Adrenal gland (tissue), 12 donors: ENCODE results near the gene SMIM28. TPM values are rescaled to one million over a fixed set of nuclear protein-coding genes. Genes with fewer than 3 reads are reported as not detected.

Experiments used
- DNase-seq, 7 donors: peaks; one replicate each; pipeline ENCODE4 v3.0.0-alpha.2; 2019 to 2020
- H3K27ac ChIP-seq, 5 donors: fragments of 200-600 bp; sonication (generic) in 4 of 5; 1 replicate in 3 of 5; 2 replicates in 2 of 5; pipeline versions ENCODE4 v1.5.1 to v1.8.0; 2016 to 2020; ENCODE audit warnings: mild to moderate bottlenecking in 1 of 5
- H3K27me3 ChIP-seq: fragments of 200-600 bp; 2 replicates; pipeline ENCODE4 v1.8.0; 2021
- H3K36me3 ChIP-seq, 2 donors: fragments of 200-600 bp; replicated peaks in 1 of 2; 1 replicate in 1 of 2; 2 replicates in 1 of 2; pipeline versions ENCODE4 v1.5.1 to v1.8.0; 2018 to 2022
- H3K4me1 ChIP-seq, 2 donors: fragments of 200-600 bp; replicated peaks in 1 of 2; 1 replicate in 1 of 2; 2 replicates in 1 of 2; pipeline versions ENCODE4 v1.5.1 to v1.8.0; 2018 to 2021
- H3K4me3 ChIP-seq, 4 donors: fragments of 200-600 bp; sonication (generic) in 3 of 4; one replicate each; pipeline ENCODE4 v1.5.1; 2016 to 2018
- H3K9me3 ChIP-seq, 3 donors: fragments of 200-600 bp; sonication (generic) in 1 of 3; replicated peaks in 1 of 3; 1 replicate in 2 of 3; 2 replicates in 1 of 3; pipeline versions ENCODE4 v1.5.1 to v1.8.0; 2016 to 2021
- POLR2A ChIP-seq, 2 donors: fragments of 450-650 bp; IDR thresholded peaks; one replicate each; pipeline ENCODE4 v1.6.1; 2017; ENCODE audit warnings: antibody characterized with exemption in 2 of 2, mild to moderate bottlenecking in 2 of 2, moderate library complexity in 1 of 2
- WGBS, 4 donors: extraction: QIAGEN DNeasy Blood & Tissue Kit in 2 of 4; methylation state at CpG; one replicate each; pipeline versions ENCODE4 v1.1.5 to v1.1.7; 2013 to 2017; 5-methylcytosine and 5-hydroxymethylcytosine counted together
- intact Hi-C, 2 donors: fragments of 100-400 bp; cut with DNase I; formaldehyde crosslinking; loops; one replicate each; pipeline versions ENCODE4 v1.14.1 to v1.15.0; 2022 to 2023
- polyA plus RNA-seq, 3 donors: library from polyadenylated mRNA; stranded (reverse); fragments of 200-250 nt in 2 of 3; fragments of 350-450 nt in 1 of 3; fragmentation: Illumina TruSeq in 1 of 3; extraction: RNeasy Lipid Tissue Mini Kit (QIAGEN cat#74804) in 1 of 3; gene quantifications; one replicate each; pipeline ENCODE4 v1.2.3, GENCODE V29; 2013 to 2014
- total RNA-seq, 9 donors: library from RNA; depleted of rRNA in 4 of 9; stranded (reverse); fragments of >200 nt in 4 of 9; fragments of 120-200 nt in 1 of 9; fragmentation: NEBNext Ultra II Directional in 1 of 9; extraction: Animal tissue kit (Norgen Biotek cat#: 25700) in 1 of 9; gene quantifications; one replicate each; pipeline versions ENCODE4 v1.1.0 to v1.2.4, GENCODE V29; 2013 to 2023
- TF ChIP-seq, protein P1 (sequence below), 6 experiments: fragments of 450-650 bp in 4 of 6; fragments of 200-600 bp in 2 of 6; sonication (generic) in 1 of 6; IDR thresholded peaks; 1 replicate in 5 of 6; 2 replicates in 1 of 6; pipeline versions ENCODE4 v1.5.1 to v1.8.0; 2016 to 2021; ENCODE audit warnings: antibody characterized with exemption in 6 of 6, mild to moderate bottlenecking in 2 of 6, moderate library complexity in 1 of 6
- donor health status: healthy with polysubstance abuse.
- donor health status: Bipolar disorder and iron deficiency.
- donor health status: DM: yes; HTN: yes; CAD: no.
- donor health status: DM: no; HTN: no; CAD: no.
- donor health status: DM: no; HTN: no; CAD: no.
- donor health status: DM: yes; HTN: yes; CAD: no.

Gene SMIM28
- total and polyA plus RNA-seq, 12 donors: not detected

DNA sequence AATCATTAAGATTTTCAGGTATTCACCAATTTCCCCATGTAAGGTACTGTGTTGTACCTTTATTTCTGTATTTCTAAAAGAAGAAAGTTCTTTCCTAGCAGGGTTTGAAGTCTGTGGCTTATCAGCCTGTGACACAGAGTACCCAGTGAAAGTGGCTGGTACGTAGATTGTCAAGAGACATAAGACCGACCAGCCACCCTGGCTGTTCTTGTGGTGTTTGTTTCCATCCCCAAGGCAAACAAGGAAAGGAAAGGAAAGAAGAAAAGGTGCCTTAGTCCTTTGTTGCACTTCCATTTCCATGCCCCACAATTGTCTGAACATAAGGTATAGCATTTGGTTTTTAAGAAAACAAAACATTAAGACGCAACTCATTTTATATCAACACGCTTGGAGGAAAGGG is 40.6 kb upstream of the SMIM28 start:
- no peaks in the 10 kb centered on the region for H3K4me1 ChIP-seq
- no peak overlapping the region for H3K27ac ChIP-seq
- no peaks in the 10 kb centered on the region for H3K9me3 ChIP-seq
- H3K36me3 ChIP-seq: no peaks in the 10 kb centered on the region
- H3K4me3 ChIP-seq: no peak overlapping the region
- H3K27me3 ChIP-seq: no peaks in the 10 kb centered on the region
- WGBS, 4 donors: 89 to 96% (median 93%) methylated on average over 4 of the region's 4 CpGs
- intact Hi-C loops: no loop called here
- DNase-seq: no peak
- no peak for TF ChIP-seq POLR2A (IDR thresholded peaks at IDR 0.05)
- TF ChIP-seq, protein P1, sequence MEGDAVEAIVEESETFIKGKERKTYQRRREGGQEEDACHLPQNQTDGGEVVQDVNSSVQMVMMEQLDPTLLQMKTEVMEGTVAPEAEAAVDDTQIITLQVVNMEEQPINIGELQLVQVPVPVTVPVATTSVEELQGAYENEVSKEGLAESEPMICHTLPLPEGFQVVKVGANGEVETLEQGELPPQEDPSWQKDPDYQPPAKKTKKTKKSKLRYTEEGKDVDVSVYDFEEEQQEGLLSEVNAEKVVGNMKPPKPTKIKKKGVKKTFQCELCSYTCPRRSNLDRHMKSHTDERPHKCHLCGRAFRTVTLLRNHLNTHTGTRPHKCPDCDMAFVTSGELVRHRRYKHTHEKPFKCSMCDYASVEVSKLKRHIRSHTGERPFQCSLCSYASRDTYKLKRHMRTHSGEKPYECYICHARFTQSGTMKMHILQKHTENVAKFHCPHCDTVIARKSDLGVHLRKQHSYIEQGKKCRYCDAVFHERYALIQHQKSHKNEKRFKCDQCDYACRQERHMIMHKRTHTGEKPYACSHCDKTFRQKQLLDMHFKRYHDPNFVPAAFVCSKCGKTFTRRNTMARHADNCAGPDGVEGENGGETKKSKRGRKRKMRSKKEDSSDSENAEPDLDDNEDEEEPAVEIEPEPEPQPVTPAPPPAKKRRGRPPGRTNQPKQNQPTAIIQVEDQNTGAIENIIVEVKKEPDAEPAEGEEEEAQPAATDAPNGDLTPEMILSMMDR (IDR thresholded peaks at IDR 0.05): no peak

DNA sequence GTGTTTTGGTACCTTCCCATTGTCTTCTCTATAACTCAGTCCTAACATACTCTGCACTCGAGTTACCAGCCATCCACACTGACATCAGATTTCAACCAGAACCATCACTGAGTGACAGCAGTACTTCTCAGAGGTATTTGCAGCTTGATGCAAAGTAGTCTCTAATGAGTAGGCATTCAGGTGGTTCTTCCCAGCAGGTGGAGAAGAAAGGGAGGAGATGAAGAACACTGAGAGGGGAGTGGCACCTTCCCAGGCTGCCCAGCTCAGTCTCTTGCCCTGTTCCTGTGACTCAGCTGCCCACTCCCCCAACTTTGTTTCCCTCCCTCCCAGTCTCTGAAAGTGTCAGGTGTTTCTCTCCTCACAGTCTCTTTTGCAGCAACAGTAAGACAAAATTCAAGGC is 38.7 kb upstream of the SMIM28 start:
- WGBS, 4 donors: 47 to 67% (median 55%) methylated on average over 1 of the region's 1 CpG

DNA sequence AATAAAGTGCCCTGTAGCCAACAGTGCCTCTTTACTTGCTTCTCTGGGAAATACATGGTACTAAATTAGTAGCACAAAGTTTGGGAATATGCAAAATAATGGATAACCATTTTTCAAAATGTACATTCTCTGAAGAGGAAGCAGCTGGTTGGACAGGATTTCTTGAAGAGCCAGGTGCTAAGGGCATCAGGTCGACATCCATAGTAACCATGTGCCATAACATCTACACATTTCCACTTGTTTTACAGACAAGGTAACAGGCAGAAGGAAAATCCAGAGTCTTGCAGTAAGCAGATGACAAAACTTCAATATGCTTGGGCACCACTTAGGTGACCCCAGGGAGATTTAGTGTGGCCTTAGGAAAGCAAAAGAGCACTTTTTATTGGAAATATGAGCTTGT is 36.5 kb upstream of the SMIM28 start:
- H3K4me1 ChIP-seq: no peaks in the 10 kb centered on the region
- no peak for DNase-seq
- no peak overlapping the region for H3K4me3 ChIP-seq
- no peaks in the 10 kb centered on the region for H3K36me3 ChIP-seq
- WGBS, 4 donors: 59 to 81% (median 70%) methylated on average over 1 of the region's 1 CpG
- TF ChIP-seq POLR2A (IDR thresholded peaks at IDR 0.05): no peak
- TF ChIP-seq, protein P1 (IDR thresholded peaks at IDR 0.05): no peak
- no peaks in the 10 kb centered on the region for H3K9me3 ChIP-seq
- no peaks in the 10 kb centered on the region for H3K27me3 ChIP-seq
- intact Hi-C loops: no loop called here
- H3K27ac ChIP-seq: no peak overlapping the region

More for the DNA sequence above, 38.7 kb upstream of the SMIM28 start:
- no peak for DNase-seq
- no peak overlapping the region for H3K27ac ChIP-seq
- intact Hi-C loops: no loop called here
- no peaks in the 10 kb centered on the region for H3K36me3 ChIP-seq
- H3K27me3 ChIP-seq: no peaks in the 10 kb centered on the region
- H3K4me1 ChIP-seq: no peaks in the 10 kb centered on the region
- H3K4me3 ChIP-seq: no peak overlapping the region
- TF ChIP-seq, protein P1 (IDR thresholded peaks at IDR 0.05): no peak
- TF ChIP-seq POLR2A (IDR thresholded peaks at IDR 0.05): no peak
- H3K9me3 ChIP-seq: no peaks in the 10 kb centered on the region

DNA sequence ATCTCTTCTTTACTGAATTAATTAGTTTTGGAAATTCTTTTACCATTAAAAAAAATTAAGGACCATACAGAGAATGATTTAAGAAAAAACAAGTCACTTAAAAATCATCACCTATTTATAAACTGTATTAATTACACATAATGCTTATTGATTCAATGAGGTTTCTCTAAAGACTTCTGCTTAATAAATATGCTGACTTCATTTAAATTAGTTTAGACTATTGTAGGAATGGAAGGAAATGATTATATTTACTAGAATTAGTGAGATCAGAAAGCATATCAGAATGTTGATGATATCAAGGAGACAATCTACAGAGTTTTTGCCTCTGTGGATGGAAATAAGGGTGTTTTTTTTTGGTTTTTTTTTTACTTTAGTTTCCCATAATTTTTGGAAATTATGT is 34.6 kb upstream of the SMIM28 start:
- Histone ChIP-seq H3K27ac (no peak overlapping the region), H3K27me3 (no peaks in the 10 kb centered on the region), H3K4me1 (no peaks in the 10 kb centered on the region), H3K4me3 (no peak overlapping the region), H3K9me3 (no peaks in the 10 kb centered on the region), H3K36me3 (no peaks in the 10 kb centered on the region)
- intact Hi-C loops: no loop called here
- TF ChIP-seq POLR2A (IDR thresholded peaks at IDR 0.05): no peak
- TF ChIP-seq, protein P1 (IDR thresholded peaks at IDR 0.05): no peak
- no peak for DNase-seq
